Transverse colon (tissue), 4 donors: Measurements from ENCODE around the gene ERCC6L2.

Experiments used
- POLR2A ChIP-seq: fragments of 450-650 bp; IDR thresholded peaks from one replicate; pipeline ENCODE4 v1.6.1; 2016; ENCODE audit warnings: antibody characterized with exemption, mild to moderate bottlenecking, moderate library complexity
- POLR2AphosphoS5 ChIP-seq, 3 donors: sonication (generic); formaldehyde crosslinking; IDR thresholded peaks; one replicate each; pipeline ENCODE4 v1.6.1; 2016; ENCODE audit warnings: antibody characterized with exemption in 3 of 3
- TF ChIP-seq, protein P1 (sequence below), 5 experiments: fragments of 200-600 bp in 3 of 5; fragments of 450-650 bp in 2 of 5; sonication (generic) in 3 of 5; IDR thresholded peaks; 1 replicate in 2 of 5; 2 replicates in 3 of 5; pipeline ENCODE4 v1.5.1; 2016 to 2017; ENCODE audit warnings: antibody characterized with exemption in 5 of 5, inconsistent platforms in 3 of 5, mild to moderate bottlenecking in 2 of 5, moderate library complexity in 1 of 5

DNA sequence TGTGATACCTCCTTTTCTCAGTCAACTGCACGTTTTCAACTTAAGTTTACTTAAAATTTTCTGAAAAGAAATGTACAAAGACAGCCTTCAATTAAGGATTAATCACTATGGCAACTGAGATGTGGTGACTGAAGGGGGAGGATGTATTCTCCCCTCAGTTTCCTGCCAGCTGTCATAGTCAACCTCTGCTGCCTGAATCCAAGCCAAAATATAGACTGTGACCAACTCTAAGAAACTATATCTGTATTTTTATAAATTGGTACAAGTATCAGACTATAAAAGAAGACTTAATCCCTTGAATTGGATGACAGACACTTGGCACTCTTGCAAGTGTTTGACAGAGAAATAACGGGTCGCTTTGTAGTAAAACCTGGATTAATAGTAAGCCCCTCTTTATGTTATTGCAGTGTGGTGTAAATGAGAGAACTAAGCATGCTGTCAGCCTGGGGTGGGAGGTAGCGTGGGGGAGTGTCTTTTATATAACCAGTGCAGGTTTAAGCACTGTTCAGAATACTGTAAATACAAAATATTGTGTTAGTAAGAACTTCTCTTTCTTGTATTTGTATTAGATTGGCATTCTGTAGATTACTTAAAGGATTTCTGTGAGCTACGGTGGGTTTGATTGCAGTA, 106.4 kb downstream of the ERCC6L2 start:
- no peak for TF ChIP-seq POLR2A
- TF ChIP-seq, protein P1, sequence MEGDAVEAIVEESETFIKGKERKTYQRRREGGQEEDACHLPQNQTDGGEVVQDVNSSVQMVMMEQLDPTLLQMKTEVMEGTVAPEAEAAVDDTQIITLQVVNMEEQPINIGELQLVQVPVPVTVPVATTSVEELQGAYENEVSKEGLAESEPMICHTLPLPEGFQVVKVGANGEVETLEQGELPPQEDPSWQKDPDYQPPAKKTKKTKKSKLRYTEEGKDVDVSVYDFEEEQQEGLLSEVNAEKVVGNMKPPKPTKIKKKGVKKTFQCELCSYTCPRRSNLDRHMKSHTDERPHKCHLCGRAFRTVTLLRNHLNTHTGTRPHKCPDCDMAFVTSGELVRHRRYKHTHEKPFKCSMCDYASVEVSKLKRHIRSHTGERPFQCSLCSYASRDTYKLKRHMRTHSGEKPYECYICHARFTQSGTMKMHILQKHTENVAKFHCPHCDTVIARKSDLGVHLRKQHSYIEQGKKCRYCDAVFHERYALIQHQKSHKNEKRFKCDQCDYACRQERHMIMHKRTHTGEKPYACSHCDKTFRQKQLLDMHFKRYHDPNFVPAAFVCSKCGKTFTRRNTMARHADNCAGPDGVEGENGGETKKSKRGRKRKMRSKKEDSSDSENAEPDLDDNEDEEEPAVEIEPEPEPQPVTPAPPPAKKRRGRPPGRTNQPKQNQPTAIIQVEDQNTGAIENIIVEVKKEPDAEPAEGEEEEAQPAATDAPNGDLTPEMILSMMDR (IDR thresholded peaks at IDR 0.05), result no peak
- TF ChIP-seq POLR2AphosphoS5 (IDR thresholded peaks at IDR 0.05), result no peak
